GM12892 (cell line): ENCODE data around the gene ELL.

Source experiments
- POLR2A ChIP-seq: IDR thresholded peaks from 2 replicates; pipeline ENCODE4 v1.6.1; 2011; ENCODE audit warnings: low read depth, low read length, control low read depth
- POLR2AphosphoS5 ChIP-seq: IDR thresholded peaks from 2 replicates; pipeline ENCODE4 v1.6.1; 2011; ENCODE audit warnings: low read depth, low read length, control low read depth

- TF ChIP-seq POLR2AphosphoS5 (no peak), POLR2A (no peak)
These were observed 18.4 kb downstream of the ELL start for GRCh38 chr19:18503337-18503970.
